ENCODE data around the gene RGS18. TPM values are rescaled to one million over a fixed set of nuclear protein-coding genes. Genes with fewer than 3 reads are reported as not detected.

RGS18 gene
- total and polyA plus RNA-seq, 9 of the 15 experiments (the other 6 are each of a cell fraction or from before 2014, with no cell fraction given) = 0.03 to 0.11 (median 0.05) TPM; not detected in 5

- no peak for TF ChIP-seq SMC3 (conservative IDR thresholded peaks at IDR 0.05; ENCODE audit: insufficient read depth, low read depth, low read length)
- TF ChIP-seq ZBTB26 (CRISPR knock-in tag; IDR thresholded peaks at IDR 0.05) = no peak
- TF ChIP-seq KHSRP (IDR thresholded peaks at IDR 0.05) = no peak
- TF ChIP-seq ZNF445 (CRISPR knock-in tag; IDR thresholded peaks at IDR 0.05; ENCODE audit: low read depth) = no peak
- no peak for TF ChIP-seq MIER1 (IDR thresholded peaks at IDR 0.05; ENCODE audit: low read depth)
- no peak for TF ChIP-seq RFX5 (IDR thresholded peaks at IDR 0.05; ENCODE audit: low read depth, low read length)
- TF ChIP-seq ZBTB9 (CRISPR knock-in tag; IDR thresholded peaks at IDR 0.05) = no peak
- no peak for TF ChIP-seq MGA (IDR thresholded peaks at IDR 0.05)
- no peak for TF ChIP-seq ZNF212 (CRISPR knock-in tag; IDR thresholded peaks at IDR 0.05)
- TF ChIP-seq ZNF408 (CRISPR knock-in tag; IDR thresholded peaks at IDR 0.05; ENCODE audit: low read depth) = no peak
Measured at GRCh38 chr1:192151176-192151575, 7.1 kb upstream of the RGS18 start (continued).
